ENCODE measurements around the gene EXOC6B.

Gene EXOC6B

GRCh38 chr2:72300147-72300684 lies 525.6 kb downstream of the EXOC6B start:
- Histone ChIP-seq H3K4me3 (ENCODE audit: low read length) (no peak overlapping the region), H3K27me3 (ENCODE audit: control insufficient read depth, insufficient read depth, low read length) (no peaks in the 10 kb centered on the region), H3K36me3 (ENCODE audit: control insufficient read depth, low read depth, low read length) (no peaks in the 10 kb centered on the region), H3K27ac (ENCODE audit: low read length) (no peak overlapping the region), H3K4me1 (ENCODE audit: control insufficient read depth, low read depth, low read length) (no peaks in the 10 kb centered on the region), H3K9me3 (ENCODE audit: control insufficient read depth, low read depth, low read length) (no peaks in the 10 kb centered on the region), H3K9ac (ENCODE audit: low read length) (no peak overlapping the region)

DNA sequence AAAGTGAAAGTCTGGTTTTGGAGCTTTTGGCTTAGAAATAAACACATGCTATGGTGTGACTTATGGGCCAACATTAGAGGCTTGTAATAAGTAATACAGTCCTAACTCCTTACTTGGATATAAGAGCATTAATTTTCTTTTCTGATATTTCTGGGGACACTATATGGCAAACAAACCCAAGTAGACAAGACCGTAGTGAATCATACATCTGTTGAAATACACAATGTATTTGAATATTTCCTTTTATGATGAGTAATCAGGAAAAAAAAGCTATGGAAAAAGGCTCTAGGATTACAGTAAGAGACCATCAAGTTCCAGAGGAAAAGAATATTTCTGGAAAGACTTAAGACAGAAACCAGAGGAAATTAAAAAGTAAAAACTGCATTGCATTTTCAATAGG lies 532.2 kb downstream of the EXOC6B start:
- Histone ChIP-seq H3K9ac (ENCODE audit: low read length) (no peak overlapping the region), H3K27me3 (ENCODE audit: control insufficient read depth, insufficient read depth, low read length) (no peaks in the 10 kb centered on the region), H3K36me3 (ENCODE audit: control insufficient read depth, low read depth, low read length) (no peaks in the 10 kb centered on the region), H3K4me1 (ENCODE audit: control insufficient read depth, low read depth, low read length) (no peaks in the 10 kb centered on the region), H3K4me3 (ENCODE audit: low read length) (no peak overlapping the region), H3K9me3 (ENCODE audit: control insufficient read depth, low read depth, low read length) (no peaks in the 10 kb centered on the region), H3K27ac (ENCODE audit: low read length) (no peak overlapping the region)

- H3K27ac ChIP-seq (ENCODE audit: low read length), result no peak overlapping the region
- H3K36me3 ChIP-seq (ENCODE audit: control insufficient read depth, low read depth, low read length), result no peaks in the 10 kb centered on the region
- H3K27me3 ChIP-seq (ENCODE audit: control insufficient read depth, insufficient read depth, low read length), result no peaks in the 10 kb centered on the region
- no peaks in the 10 kb centered on the region for H3K9me3 ChIP-seq (ENCODE audit: control insufficient read depth, low read depth, low read length)
- H3K4me3 ChIP-seq (ENCODE audit: low read length), result no peak overlapping the region
- no peak overlapping the region for H3K9ac ChIP-seq (ENCODE audit: low read length)
- no peaks in the 10 kb centered on the region for H3K4me1 ChIP-seq (ENCODE audit: control insufficient read depth, low read depth, low read length)
These were observed 533.4 kb downstream of the EXOC6B start for GRCh38 chr2:72292433-72292832.

DNA sequence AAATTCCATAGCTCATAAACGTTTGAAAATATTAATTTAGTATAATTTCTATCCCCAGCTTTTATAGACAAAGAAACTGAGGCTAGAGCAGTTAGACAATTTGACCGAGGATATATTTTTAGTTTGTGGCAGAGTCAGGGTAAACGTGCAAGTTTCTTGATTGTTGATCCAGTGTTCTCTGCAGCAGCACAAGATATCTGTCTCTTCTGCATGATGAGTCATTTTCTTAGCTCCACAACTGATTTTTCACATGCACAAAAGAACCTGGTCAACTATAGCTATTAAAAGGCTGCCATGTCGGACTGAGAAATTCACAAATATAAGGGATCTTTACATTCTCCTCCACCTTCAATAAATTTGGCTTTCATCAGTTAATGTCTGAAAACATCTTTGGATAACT lies 534.8 kb downstream of the EXOC6B start:
- H3K27me3 ChIP-seq (ENCODE audit: control insufficient read depth, insufficient read depth, low read length), result no peaks in the 10 kb centered on the region
- H3K36me3 ChIP-seq (ENCODE audit: control insufficient read depth, low read depth, low read length), result no peaks in the 10 kb centered on the region
- H3K27ac ChIP-seq (ENCODE audit: low read length), result no peak overlapping the region
- H3K9me3 ChIP-seq (ENCODE audit: control insufficient read depth, low read depth, low read length), result no peaks in the 10 kb centered on the region
- no peaks in the 10 kb centered on the region for H3K4me1 ChIP-seq (ENCODE audit: control insufficient read depth, low read depth, low read length)
- no peak overlapping the region for H3K4me3 ChIP-seq (ENCODE audit: low read length)
- no peak overlapping the region for H3K9ac ChIP-seq (ENCODE audit: low read length)

- Histone ChIP-seq H3K9ac (ENCODE audit: low read length) (no peak overlapping the region), H3K9me3 (ENCODE audit: control insufficient read depth, low read depth, low read length) (no peaks in the 10 kb centered on the region), H3K27me3 (ENCODE audit: control insufficient read depth, insufficient read depth, low read length) (no peaks in the 10 kb centered on the region), H3K36me3 (ENCODE audit: control insufficient read depth, low read depth, low read length) (no peaks in the 10 kb centered on the region), H3K4me1 (ENCODE audit: control insufficient read depth, low read depth, low read length) (no peaks in the 10 kb centered on the region), H3K27ac (ENCODE audit: low read length) (no peak overlapping the region), H3K4me3 (ENCODE audit: low read length) (no peak overlapping the region)
These were observed 536.1 kb downstream of the EXOC6B start for GRCh38 chr2:72289736-72290135.

DNA sequence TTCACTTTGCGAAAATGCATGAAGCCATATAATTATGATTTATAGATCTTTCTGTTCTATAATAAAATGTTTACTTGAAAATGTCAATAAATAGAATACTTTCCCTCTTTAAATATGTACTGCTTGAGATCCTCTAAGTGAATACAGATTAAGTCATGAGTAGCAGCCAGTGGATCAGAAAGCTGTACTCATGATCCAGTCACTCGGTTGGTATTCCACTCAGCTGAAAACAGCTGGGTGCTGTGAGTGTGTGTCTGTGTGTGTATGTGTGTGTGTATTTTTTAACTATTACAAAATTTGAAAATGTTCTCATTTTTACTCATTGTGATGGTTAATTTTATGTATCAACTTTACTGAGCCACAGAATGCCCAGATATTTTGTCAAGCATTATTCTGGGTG lies 536.5 kb downstream of the EXOC6B start:
- Histone ChIP-seq H3K4me3 (ENCODE audit: low read length) (no peak overlapping the region), H3K9ac (ENCODE audit: low read length) (no peak overlapping the region), H3K27me3 (ENCODE audit: control insufficient read depth, insufficient read depth, low read length) (no peaks in the 10 kb centered on the region), H3K36me3 (ENCODE audit: control insufficient read depth, low read depth, low read length) (no peaks in the 10 kb centered on the region), H3K4me1 (ENCODE audit: control insufficient read depth, low read depth, low read length) (no peaks in the 10 kb centered on the region), H3K9me3 (ENCODE audit: control insufficient read depth, low read depth, low read length) (no peaks in the 10 kb centered on the region), H3K27ac (ENCODE audit: low read length) (no peak overlapping the region)

- Histone ChIP-seq H3K4me3 (ENCODE audit: low read length) (no peak overlapping the region), H3K27me3 (ENCODE audit: control insufficient read depth, insufficient read depth, low read length) (no peaks in the 10 kb centered on the region), H3K9me3 (ENCODE audit: control insufficient read depth, low read depth, low read length) (no peaks in the 10 kb centered on the region), H3K36me3 (ENCODE audit: control insufficient read depth, low read depth, low read length) (no peaks in the 10 kb centered on the region), H3K27ac (ENCODE audit: low read length) (no peak overlapping the region), H3K9ac (ENCODE audit: low read length) (no peak overlapping the region), H3K4me1 (ENCODE audit: control insufficient read depth, low read depth, low read length) (no peaks in the 10 kb centered on the region)
These were observed 547.8 kb downstream of the EXOC6B start for GRCh38 chr2:72278046-72278445.

DNA sequence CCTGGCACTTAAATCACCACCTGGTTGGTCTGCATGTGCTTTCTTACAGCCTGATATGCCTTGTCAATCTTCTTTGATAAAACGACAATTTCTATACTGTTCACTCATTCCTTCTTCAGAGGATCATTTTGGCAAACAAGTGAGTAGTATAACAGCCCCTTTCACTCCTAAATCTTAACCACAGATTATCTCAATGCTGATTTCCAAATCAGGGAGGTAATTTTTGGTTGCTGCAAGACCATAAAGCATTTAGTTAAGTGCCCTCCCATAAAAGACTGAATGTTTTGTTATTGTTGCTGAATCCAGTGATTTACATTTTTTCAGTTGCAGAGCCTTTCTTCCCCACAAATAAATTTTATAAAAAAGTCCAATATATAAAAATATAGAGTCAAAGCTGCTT lies 549.0 kb downstream of the EXOC6B start:
- Histone ChIP-seq H3K27me3 (ENCODE audit: control insufficient read depth, insufficient read depth, low read length) (no peaks in the 10 kb centered on the region), H3K9ac (ENCODE audit: low read length) (no peak overlapping the region), H3K27ac (ENCODE audit: low read length) (no peak overlapping the region), H3K4me3 (ENCODE audit: low read length) (no peak overlapping the region), H3K36me3 (ENCODE audit: control insufficient read depth, low read depth, low read length) (no peaks in the 10 kb centered on the region), H3K9me3 (ENCODE audit: control insufficient read depth, low read depth, low read length) (no peaks in the 10 kb centered on the region), H3K4me1 (ENCODE audit: control insufficient read depth, low read depth, low read length) (no peaks in the 10 kb centered on the region)

- Histone ChIP-seq H3K36me3 (ENCODE audit: control insufficient read depth, low read depth, low read length) (no peaks in the 10 kb centered on the region), H3K9me3 (ENCODE audit: control insufficient read depth, low read depth, low read length) (no peaks in the 10 kb centered on the region), H3K9ac (ENCODE audit: low read length) (no peak overlapping the region), H3K27ac (ENCODE audit: low read length) (no peak overlapping the region), H3K4me1 (ENCODE audit: control insufficient read depth, low read depth, low read length) (no peaks in the 10 kb centered on the region), H3K27me3 (ENCODE audit: control insufficient read depth, insufficient read depth, low read length) (no peaks in the 10 kb centered on the region), H3K4me3 (ENCODE audit: low read length) (no peak overlapping the region)
These were observed 549.5 kb downstream of the EXOC6B start for GRCh38 chr2:72276356-72276755.

DNA sequence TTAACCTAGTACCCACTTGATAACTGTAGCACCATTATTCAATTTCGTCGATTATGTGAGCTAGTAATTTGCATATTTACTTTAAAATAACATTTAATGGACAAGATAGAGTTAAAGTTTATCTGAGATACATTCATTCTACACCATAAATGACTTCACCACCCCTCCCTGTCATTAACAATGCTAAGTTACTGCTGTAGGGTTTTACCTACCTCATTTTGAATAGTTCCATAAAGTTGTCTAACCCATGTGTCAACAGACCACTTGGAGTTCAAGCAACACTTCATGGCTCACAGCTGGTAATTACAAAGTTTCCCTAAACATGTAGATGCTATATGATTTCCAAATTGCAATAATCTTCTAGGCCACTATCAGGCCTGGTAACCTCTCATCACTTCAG lies 550.7 kb downstream of the EXOC6B start:
- Histone ChIP-seq H3K4me3 (ENCODE audit: low read length) (no peak overlapping the region), H3K9ac (ENCODE audit: low read length) (no peak overlapping the region), H3K27ac (ENCODE audit: low read length) (no peak overlapping the region), H3K27me3 (ENCODE audit: control insufficient read depth, insufficient read depth, low read length) (no peaks in the 10 kb centered on the region), H3K36me3 (ENCODE audit: control insufficient read depth, low read depth, low read length) (no peaks in the 10 kb centered on the region), H3K4me1 (ENCODE audit: control insufficient read depth, low read depth, low read length) (no peaks in the 10 kb centered on the region), H3K9me3 (ENCODE audit: control insufficient read depth, low read depth, low read length) (no peaks in the 10 kb centered on the region)

DNA sequence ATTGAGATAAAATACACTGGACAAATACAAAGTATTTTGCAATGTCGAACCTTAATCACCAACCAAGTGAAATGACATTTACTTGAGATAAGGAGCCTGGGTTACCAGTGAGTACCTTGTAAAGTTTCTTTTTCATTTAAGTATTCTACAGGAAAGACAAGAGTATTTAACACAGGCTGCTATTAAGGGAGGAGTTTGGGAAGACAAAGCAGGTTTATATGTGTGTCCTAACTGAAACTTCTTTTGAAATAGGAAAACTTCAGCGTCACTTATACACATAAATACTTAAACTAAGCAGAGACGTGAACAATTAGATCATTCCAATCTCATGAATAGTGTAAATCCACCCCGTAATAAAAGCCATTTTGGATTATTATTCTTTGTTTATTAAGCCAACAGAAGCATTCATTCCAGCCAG lies 551.4 kb downstream of the EXOC6B start:
- Histone ChIP-seq H3K9me3 (ENCODE audit: control insufficient read depth, low read depth, low read length) (no peaks in the 10 kb centered on the region), H3K4me3 (ENCODE audit: low read length) (no peak overlapping the region), H3K27ac (ENCODE audit: low read length) (no peak overlapping the region), H3K4me1 (ENCODE audit: control insufficient read depth, low read depth, low read length) (no peaks in the 10 kb centered on the region), H3K9ac (ENCODE audit: low read length) (no peak overlapping the region), H3K36me3 (ENCODE audit: control insufficient read depth, low read depth, low read length) (no peaks in the 10 kb centered on the region), H3K27me3 (ENCODE audit: control insufficient read depth, insufficient read depth, low read length) (no peaks in the 10 kb centered on the region)

DNA sequence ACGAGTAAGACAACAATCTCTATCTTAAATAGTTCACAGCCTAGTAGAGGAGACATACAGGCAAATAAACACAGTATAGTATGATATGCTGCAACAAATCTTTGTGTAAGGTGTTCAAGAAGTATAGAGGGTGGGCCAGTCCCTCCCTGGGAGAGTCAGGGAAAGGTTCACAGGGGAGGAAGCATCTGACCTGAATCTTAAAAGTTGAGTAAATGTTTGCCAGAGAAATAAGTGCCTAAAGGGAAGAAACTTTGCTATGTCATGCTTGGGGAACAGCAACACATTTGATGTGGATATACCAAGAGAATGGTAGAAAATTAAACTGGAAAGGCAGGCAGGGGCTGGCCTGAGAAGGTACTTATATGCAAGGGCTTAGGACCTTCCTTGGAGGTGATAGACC lies 552.4 kb downstream of the EXOC6B start:
- Histone ChIP-seq H3K27me3 (ENCODE audit: control insufficient read depth, insufficient read depth, low read length) (no peaks in the 10 kb centered on the region), H3K9ac (ENCODE audit: low read length) (no peak overlapping the region), H3K27ac (ENCODE audit: low read length) (no peak overlapping the region), H3K36me3 (ENCODE audit: control insufficient read depth, low read depth, low read length) (no peaks in the 10 kb centered on the region), H3K4me3 (ENCODE audit: low read length) (no peak overlapping the region), H3K9me3 (ENCODE audit: control insufficient read depth, low read depth, low read length) (no peaks in the 10 kb centered on the region), H3K4me1 (ENCODE audit: control insufficient read depth, low read depth, low read length) (no peaks in the 10 kb centered on the region)
